AG10803 (cell line): ENCODE results near the gene ZBTB20.
A peak's percentile ranks its signal among the peaks of the same experiment; 100 is the strongest.

Source experiments
- DNase-seq: peaks from one replicate; pipeline ENCODE4 v3.0.0; 2010; ENCODE audit warnings: low read depth
- H3K4me3 ChIP-seq: 2 replicates; pipeline ENCODE4 v1.5.1; 2011; ENCODE audit warnings: mild to moderate bottlenecking, low read length, control low read depth
- CTCF ChIP-seq: conservative IDR thresholded peaks from 2 replicates; pipeline ENCODE4 v1.5.1; 2011; ENCODE audit warnings: mild to moderate bottlenecking, low read length, control low read depth, inconsistent platforms

ZBTB20 gene

GRCh38 chr3:114331007-114331406 lies 816.1 kb downstream of the ZBTB20 start:
- DNase-seq: no peak
- TF ChIP-seq CTCF: no peak
- H3K4me3 ChIP-seq: no peak overlapping the region

GRCh38 chr3:114329823-114330222 lies 817.3 kb downstream of the ZBTB20 start:
- TF ChIP-seq CTCF: no peak
- H3K4me3 ChIP-seq: no peak overlapping the region
- no peak for DNase-seq

GRCh38 chr3:114328345-114328744 lies 818.7 kb downstream of the ZBTB20 start:
- DNase-seq: no peak
- no peak overlapping the region for H3K4me3 ChIP-seq
- TF ChIP-seq CTCF: no peak

GRCh38 chr3:114327665-114328064 lies 819.4 kb downstream of the ZBTB20 start:
- TF ChIP-seq CTCF: no peak
- H3K4me3 ChIP-seq: no peak overlapping the region
- no peak for DNase-seq

- H3K4me3 ChIP-seq: no peak overlapping the region
- no peak for DNase-seq
- TF ChIP-seq CTCF: no peak
Observed at GRCh38 chr3:114323546-114324254, 823.4 kb downstream of the ZBTB20 start.

GRCh38 chr3:114320246-114320645 lies 826.8 kb downstream of the ZBTB20 start:
- no peak overlapping the region for H3K4me3 ChIP-seq
- no peak for TF ChIP-seq CTCF
- no peak for DNase-seq

- peak; percentile 56 for DNase-seq
- H3K4me3 ChIP-seq: no peak overlapping the region
- TF ChIP-seq CTCF: no peak
Observed at GRCh38 chr3:114319453-114319852, 827.6 kb downstream of the ZBTB20 start.
